Bronchial epithelial cell (primary cell): ENCODE results near the gene ARSD. TPM values are rescaled to one million over a fixed set of nuclear protein-coding genes. Genes with fewer than 3 reads are reported as not detected.

ENCODE experiments used
- DNase-seq: peaks from one replicate; pipeline ENCODE4 v3.0.0-alpha.2; 2010; ENCODE audit warnings: low read depth
- FAIRE-seq: peaks from 2 replicates; lab custom pipeline; 2011; peaks lifted over from hg19 to GRCh38; lab: Jason Lieb, UNC
- H3K27me3 ChIP-seq: 2 replicates; pipeline ENCODE4 v1.5.1; 2011; ENCODE audit warnings: low read length; ENCODE audit not compliant: control insufficient read depth, insufficient read depth
- H3K36me3 ChIP-seq: 2 replicates; pipeline ENCODE4 v1.5.1; 2011; ENCODE audit warnings: low read length; ENCODE audit not compliant: control insufficient read depth, insufficient read depth
- H3K4me3 ChIP-seq: 2 replicates; pipeline ENCODE4 v1.5.1; 2011; ENCODE audit warnings: mild to moderate bottlenecking, low read depth, low read length, control low read depth
- total RNA-seq: library from RNA; depleted of rRNA; stranded (reverse); fragments of >200 nt; gene quantifications from 2 replicates; pipeline ENCODE4 v1.2.1, GENCODE V29; 2014
- TF ChIP-seq, protein P1 (sequence below): IDR thresholded peaks from 2 replicates; pipeline ENCODE4 v1.5.1; 2011; ENCODE audit warnings: mild to moderate bottlenecking, moderate library complexity, low read length, control low read depth, inconsistent platforms; ENCODE audit not compliant: insufficient read depth, severe bottlenecking

Gene ARSD
- total RNA-seq, 1 donor from 2014 or later: 11.8 TPM

GRCh38 chrX:2855761-2856160, 73.4 kb downstream of the ARSD start:
- FAIRE-seq: no peak
- no peak overlapping the region for H3K4me3 ChIP-seq
- H3K27me3 ChIP-seq: no peaks in the 10 kb centered on the region
- no peaks in the 10 kb centered on the region for H3K36me3 ChIP-seq
- TF ChIP-seq, protein P1, sequence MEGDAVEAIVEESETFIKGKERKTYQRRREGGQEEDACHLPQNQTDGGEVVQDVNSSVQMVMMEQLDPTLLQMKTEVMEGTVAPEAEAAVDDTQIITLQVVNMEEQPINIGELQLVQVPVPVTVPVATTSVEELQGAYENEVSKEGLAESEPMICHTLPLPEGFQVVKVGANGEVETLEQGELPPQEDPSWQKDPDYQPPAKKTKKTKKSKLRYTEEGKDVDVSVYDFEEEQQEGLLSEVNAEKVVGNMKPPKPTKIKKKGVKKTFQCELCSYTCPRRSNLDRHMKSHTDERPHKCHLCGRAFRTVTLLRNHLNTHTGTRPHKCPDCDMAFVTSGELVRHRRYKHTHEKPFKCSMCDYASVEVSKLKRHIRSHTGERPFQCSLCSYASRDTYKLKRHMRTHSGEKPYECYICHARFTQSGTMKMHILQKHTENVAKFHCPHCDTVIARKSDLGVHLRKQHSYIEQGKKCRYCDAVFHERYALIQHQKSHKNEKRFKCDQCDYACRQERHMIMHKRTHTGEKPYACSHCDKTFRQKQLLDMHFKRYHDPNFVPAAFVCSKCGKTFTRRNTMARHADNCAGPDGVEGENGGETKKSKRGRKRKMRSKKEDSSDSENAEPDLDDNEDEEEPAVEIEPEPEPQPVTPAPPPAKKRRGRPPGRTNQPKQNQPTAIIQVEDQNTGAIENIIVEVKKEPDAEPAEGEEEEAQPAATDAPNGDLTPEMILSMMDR: no peak
- no peak for DNase-seq

GRCh38 chrX:2854918-2855317, 74.2 kb downstream of the ARSD start:
- DNase-seq: no peak
- Histone ChIP-seq H3K27me3 (no peaks in the 10 kb centered on the region), H3K4me3 (no peak overlapping the region), H3K36me3 (no peaks in the 10 kb centered on the region)
- FAIRE-seq: no peak
- TF ChIP-seq, protein P1: no peak

Other genes with a start within 250 kb of the ARSD start
- 51.2 and 57.9 TPM in 2 replicates for gene CD99, start 238.0 kb downstream of the ARSD start, total RNA-seq
- 0.26 and 1.4 TPM in 2 replicates for gene XG, start 177.3 kb downstream of the ARSD start, total RNA-seq
- under 0.01 and 0.26 TPM in 2 replicates for gene GYG2, start 100.4 kb downstream of the ARSD start, total RNA-seq
- gene ARSH, start 77.2 kb upstream of the ARSD start, total RNA-seq: 0.13 TPM in 1 of 2 replicates, not detected in the other
- not detected in 2 replicates for gene ARSF, start 112.1 kb upstream of the ARSD start, total RNA-seq